WTC11 (cell line): Measurements from ENCODE around the gene CYP2U1. TPM values are rescaled to one million over a fixed set of nuclear protein-coding genes. Genes with fewer than 3 reads are reported as not detected.

Experiments used
- ATAC-seq: fragments of 200-7000 bp; cut with Tn5 transposase; 2 replicates; pipeline ENCODE4 v1.10.0; 2021; ENCODE audit warnings: mild to moderate bottlenecking, moderate library complexity
- CTCF ChIA-PET: fragments of 300-600 bp; sonication (Branson Sonifier 250); formaldehyde crosslinking; loops from one replicate; lab custom pipeline; 2021; ENCODE audit warnings: antibody characterized with exemption; lab: Charles Lee
- POLR2A ChIA-PET: fragments of 350-600 bp; sonication (Branson Sonifier 250); formaldehyde crosslinking; loops from one replicate; lab custom pipeline; 2021; ENCODE audit warnings: antibody characterized with exemption; lab: Charles Lee
- DNase-seq: peaks from one replicate; pipeline ENCODE4 v3.0.0; 2021; ENCODE audit warnings: low spot score
- H3K27ac Mint-ChIP-seq: 2 replicates; pipeline ENCODE4 v1.8.0; 2021; ENCODE audit warnings: mixed read lengths
- H3K27me3 Mint-ChIP-seq: 2 replicates; pipeline ENCODE4 v1.8.0; 2021; ENCODE audit warnings: low read depth, mild to moderate bottlenecking, moderate library complexity, mixed read lengths
- H3K36me3 Mint-ChIP-seq: 2 replicates; pipeline ENCODE4 v1.8.0; 2021; ENCODE audit warnings: mixed read lengths
- H3K4me1 Mint-ChIP-seq: 2 replicates; pipeline ENCODE4 v1.8.0; 2022; ENCODE audit warnings: mixed read lengths
- H3K4me3 Mint-ChIP-seq: 2 replicates; pipeline ENCODE4 v1.8.0; 2021; ENCODE audit warnings: mild to moderate bottlenecking, moderate library complexity, mixed read lengths
- H3K9me3 Mint-ChIP-seq: 2 replicates; pipeline ENCODE4 v1.8.0; 2021; ENCODE audit warnings: mixed read lengths
- ATF1 ChIP-seq: sonication (generic); formaldehyde crosslinking; IDR thresholded peaks from 2 replicates; pipeline ENCODE4 v1.8.1; 2023; ENCODE audit warnings: mild to moderate bottlenecking, moderate library complexity, missing genetic modification reagents
- JAZF1 ChIP-seq: fragments of 250-450 bp; sonication (Bioruptor Pico); IDR thresholded peaks from 2 replicates; pipeline ENCODE4 v1.9.0; 2021; ENCODE audit warnings: moderate library complexity, mild to moderate bottlenecking, inconsistent platforms
- MXD4 ChIP-seq: fragments of 250-450 bp; sonication (Bioruptor Pico); IDR thresholded peaks from 2 replicates; pipeline ENCODE4 v1.8.0; 2021; ENCODE audit warnings: mild to moderate bottlenecking, moderate library complexity, borderline replicate concordance
- NFATC4 ChIP-seq: fragments of 250-450 bp; sonication (Bioruptor Pico); IDR thresholded peaks from 2 replicates; pipeline ENCODE4 v1.9.0; 2021; ENCODE audit warnings: mild to moderate bottlenecking
- NR3C1 ChIP-seq: sonication (generic); formaldehyde crosslinking; conservative IDR thresholded peaks from 2 replicates; pipeline ENCODE4 v1.8.1; 2023; ENCODE audit warnings: low read depth, mild to moderate bottlenecking, missing genetic modification reagents
- OVOL2 ChIP-seq: fragments of 250-450 bp; sonication (Bioruptor Pico); IDR thresholded peaks from 2 replicates; pipeline ENCODE4 v1.9.0; 2021; ENCODE audit warnings: mild to moderate bottlenecking, borderline replicate concordance
- SMAD4 ChIP-seq: sonication (generic); formaldehyde crosslinking; IDR thresholded peaks from 2 replicates; pipeline ENCODE4 v1.8.0; 2022; ENCODE audit warnings: mild to moderate bottlenecking, missing genetic modification reagents
- ZBTB21 ChIP-seq: sonication (generic); formaldehyde crosslinking; IDR thresholded peaks from 2 replicates; pipeline ENCODE4 v1.8.1; 2023; ENCODE audit warnings: mild to moderate bottlenecking, missing genetic modification reagents, borderline replicate concordance
- ZNF317 ChIP-seq: sonication (generic); formaldehyde crosslinking; IDR thresholded peaks from 2 replicates; pipeline ENCODE4 v1.8.1; 2023; ENCODE audit warnings: low read depth, mild to moderate bottlenecking, moderate library complexity, missing genetic modification reagents, borderline replicate concordance
- ZNF416 ChIP-seq: fragments of 250-450 bp; sonication (Bioruptor Pico); IDR thresholded peaks from 2 replicates; pipeline ENCODE4 v1.9.0; 2021; ENCODE audit warnings: mild to moderate bottlenecking, inconsistent platforms
- total RNA-seq: library from RNA; stranded (reverse); gene quantifications from 3 replicates; pipeline ENCODE4 v1.2.3, GENCODE V29; 2021
- TF ChIP-seq, protein P1 (sequence below): sonication (generic); formaldehyde crosslinking; IDR thresholded peaks from 2 replicates; pipeline ENCODE4 v1.8.1; 2023; ENCODE audit warnings: mild to moderate bottlenecking, missing genetic modification reagents, moderate library complexity
- TF ChIP-seq, protein P2 (sequence below): fragments of 250-450 bp; sonication (Bioruptor Pico); IDR thresholded peaks from 2 replicates; pipeline ENCODE4 v2.1.2; 2022; ENCODE audit warnings: mild to moderate bottlenecking, moderate library complexity
- TF ChIP-seq, protein P3 (sequence below): fragments of 250-450 bp; sonication (Bioruptor Pico); IDR thresholded peaks from 2 replicates; pipeline ENCODE4 v1.9.0; 2021; ENCODE audit warnings: mild to moderate bottlenecking
- TF ChIP-seq, protein P4 (sequence below): sonication (generic); formaldehyde crosslinking; IDR thresholded peaks from 2 replicates; pipeline ENCODE4 v1.8.0; 2022; ENCODE audit warnings: mild to moderate bottlenecking, missing genetic modification reagents
- TF ChIP-seq, protein P5 (sequence below): sonication (generic); formaldehyde crosslinking; IDR thresholded peaks from 2 replicates; pipeline ENCODE4 v1.8.0; 2023; ENCODE audit warnings: missing genetic modification reagents

The CYP2U1 gene
- total RNA-seq, 1 experiment from 2014 or later = 2.9 TPM

DNA sequence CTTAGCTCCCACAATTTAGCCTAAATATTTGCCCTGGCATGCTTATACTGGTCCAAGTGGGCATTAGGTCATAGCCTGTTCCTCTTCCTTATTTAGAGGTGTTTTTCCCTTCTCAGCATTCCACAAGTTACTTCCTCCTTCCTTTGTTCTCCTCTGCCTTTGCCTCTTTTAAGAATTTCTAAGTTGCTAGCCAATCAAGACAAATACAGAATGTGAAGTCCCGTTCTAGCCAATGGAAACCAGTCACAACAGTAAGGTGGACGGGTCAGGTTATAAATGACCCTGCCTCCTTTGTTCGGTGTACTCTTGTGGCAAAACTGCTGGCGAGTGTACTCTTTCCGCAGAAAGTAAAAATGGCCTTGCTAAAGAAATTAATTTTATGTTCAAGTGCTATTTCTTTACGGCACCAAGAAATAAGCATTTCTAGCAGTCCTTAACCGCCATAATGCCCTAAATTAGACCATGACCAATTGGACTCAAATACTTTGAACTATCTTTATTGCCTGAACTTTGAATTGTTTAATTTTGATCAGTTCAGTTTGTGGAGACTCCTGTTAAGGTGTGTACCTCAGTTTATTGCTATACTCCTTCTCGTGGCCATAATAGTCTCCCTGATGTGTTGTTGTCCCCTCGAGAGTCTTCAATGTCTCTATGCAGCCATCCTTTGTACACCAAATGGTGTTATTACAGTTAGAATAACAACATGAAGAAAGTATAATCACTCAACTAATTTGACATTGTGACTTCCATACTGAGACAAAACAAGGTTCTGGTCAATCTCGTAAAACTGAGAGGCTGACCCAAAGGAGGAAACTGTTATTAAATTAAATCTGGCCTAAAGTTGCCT, 56.8 kb downstream of the CYP2U1 start:
- CTCF ChIA-PET = interaction anchor here (1.1 kb wide), 1 partner anchor 31 kb away, joined by 3 read pairs; no protein-coding TSS in a partner anchor
- no peak for ATAC-seq
- no peak overlapping the region for H3K4me3 Mint-ChIP-seq
- H3K4me1 Mint-ChIP-seq = peaks cover 26% of the 10 kb centered on the region
- POLR2A ChIA-PET = no interaction called here
- peaks cover 9% of the 10 kb centered on the region for H3K27me3 Mint-ChIP-seq
- no peak for DNase-seq
- TF ChIP-seq, protein P1, sequence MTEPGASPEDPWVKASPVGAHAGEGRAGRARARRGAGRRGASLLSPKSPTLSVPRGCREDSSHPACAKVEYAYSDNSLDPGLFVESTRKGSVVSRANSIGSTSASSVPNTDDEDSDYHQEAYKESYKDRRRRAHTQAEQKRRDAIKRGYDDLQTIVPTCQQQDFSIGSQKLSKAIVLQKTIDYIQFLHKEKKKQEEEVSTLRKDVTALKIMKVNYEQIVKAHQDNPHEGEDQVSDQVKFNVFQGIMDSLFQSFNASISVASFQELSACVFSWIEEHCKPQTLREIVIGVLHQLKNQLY (CRISPR knock-in tag) = no peak
- no peak for TF ChIP-seq OVOL2
- no peak for TF ChIP-seq NR3C1 (CRISPR knock-in tag)
- no peak for TF ChIP-seq ZNF416 (CRISPR knock-in tag)
- TF ChIP-seq JAZF1 (CRISPR knock-in tag) = no peak
- TF ChIP-seq, protein P2, sequence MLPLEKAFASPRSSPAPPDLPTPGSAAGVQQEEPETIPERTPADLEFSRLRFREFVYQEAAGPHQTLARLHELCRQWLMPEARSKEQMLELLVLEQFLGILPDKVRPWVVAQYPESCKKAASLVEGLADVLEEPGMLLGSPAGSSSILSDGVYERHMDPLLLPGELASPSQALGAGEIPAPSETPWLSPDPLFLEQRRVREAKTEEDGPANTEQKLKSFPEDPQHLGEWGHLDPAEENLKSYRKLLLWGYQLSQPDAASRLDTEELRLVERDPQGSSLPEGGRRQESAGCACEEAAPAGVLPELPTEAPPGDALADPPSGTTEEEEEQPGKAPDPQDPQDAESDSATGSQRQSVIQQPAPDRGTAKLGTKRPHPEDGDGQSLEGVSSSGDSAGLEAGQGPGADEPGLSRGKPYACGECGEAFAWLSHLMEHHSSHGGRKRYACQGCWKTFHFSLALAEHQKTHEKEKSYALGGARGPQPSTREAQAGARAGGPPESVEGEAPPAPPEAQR (CRISPR knock-in tag) = no peak
- TF ChIP-seq, protein P3, sequence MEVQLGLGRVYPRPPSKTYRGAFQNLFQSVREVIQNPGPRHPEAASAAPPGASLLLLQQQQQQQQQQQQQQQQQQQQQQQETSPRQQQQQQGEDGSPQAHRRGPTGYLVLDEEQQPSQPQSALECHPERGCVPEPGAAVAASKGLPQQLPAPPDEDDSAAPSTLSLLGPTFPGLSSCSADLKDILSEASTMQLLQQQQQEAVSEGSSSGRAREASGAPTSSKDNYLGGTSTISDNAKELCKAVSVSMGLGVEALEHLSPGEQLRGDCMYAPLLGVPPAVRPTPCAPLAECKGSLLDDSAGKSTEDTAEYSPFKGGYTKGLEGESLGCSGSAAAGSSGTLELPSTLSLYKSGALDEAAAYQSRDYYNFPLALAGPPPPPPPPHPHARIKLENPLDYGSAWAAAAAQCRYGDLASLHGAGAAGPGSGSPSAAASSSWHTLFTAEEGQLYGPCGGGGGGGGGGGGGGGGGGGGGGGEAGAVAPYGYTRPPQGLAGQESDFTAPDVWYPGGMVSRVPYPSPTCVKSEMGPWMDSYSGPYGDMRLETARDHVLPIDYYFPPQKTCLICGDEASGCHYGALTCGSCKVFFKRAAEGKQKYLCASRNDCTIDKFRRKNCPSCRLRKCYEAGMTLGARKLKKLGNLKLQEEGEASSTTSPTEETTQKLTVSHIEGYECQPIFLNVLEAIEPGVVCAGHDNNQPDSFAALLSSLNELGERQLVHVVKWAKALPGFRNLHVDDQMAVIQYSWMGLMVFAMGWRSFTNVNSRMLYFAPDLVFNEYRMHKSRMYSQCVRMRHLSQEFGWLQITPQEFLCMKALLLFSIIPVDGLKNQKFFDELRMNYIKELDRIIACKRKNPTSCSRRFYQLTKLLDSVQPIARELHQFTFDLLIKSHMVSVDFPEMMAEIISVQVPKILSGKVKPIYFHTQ = no peak
- TF ChIP-seq, all 79 proteins: peak for 0
- no peak overlapping the region for H3K27ac Mint-ChIP-seq
- H3K36me3 Mint-ChIP-seq = no peaks in the 10 kb centered on the region
- H3K9me3 Mint-ChIP-seq = no peaks in the 10 kb centered on the region

DNA sequence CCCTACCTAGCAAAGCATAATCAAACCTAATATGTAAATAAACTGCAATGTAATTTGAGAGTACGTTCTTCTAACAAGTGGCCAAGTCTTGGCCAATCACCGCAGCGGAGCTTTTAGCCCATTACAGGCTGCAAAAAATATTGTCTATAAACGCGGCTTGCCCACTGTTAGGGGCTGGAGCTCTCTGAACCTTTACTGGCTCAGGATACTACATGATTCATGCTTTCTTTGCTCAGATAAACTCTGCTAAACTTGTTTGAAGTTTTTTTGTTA, 57.4 kb downstream of the CYP2U1 start:
- Mint-ChIP-seq H3K4me3 (no peak overlapping the region), H3K4me1 (peaks cover 30% of the 10 kb centered on the region), H3K9me3 (no peaks in the 10 kb centered on the region), H3K27me3 (peaks cover 9% of the 10 kb centered on the region), H3K36me3 (no peaks in the 10 kb centered on the region), H3K27ac (no peak overlapping the region)
- ATAC-seq = no peak
- no peak for DNase-seq
- TF ChIP-seq ZNF416 (CRISPR knock-in tag) (no peak), ZBTB21 (CRISPR knock-in tag) (no peak), NFATC4 (CRISPR knock-in tag) (no peak), ATF1 (CRISPR knock-in tag) (no peak), SMAD4 (CRISPR knock-in tag) (no peak), ZNF317 (no peak), MXD4 (CRISPR knock-in tag) (no peak)
- TF ChIP-seq, protein P4, sequence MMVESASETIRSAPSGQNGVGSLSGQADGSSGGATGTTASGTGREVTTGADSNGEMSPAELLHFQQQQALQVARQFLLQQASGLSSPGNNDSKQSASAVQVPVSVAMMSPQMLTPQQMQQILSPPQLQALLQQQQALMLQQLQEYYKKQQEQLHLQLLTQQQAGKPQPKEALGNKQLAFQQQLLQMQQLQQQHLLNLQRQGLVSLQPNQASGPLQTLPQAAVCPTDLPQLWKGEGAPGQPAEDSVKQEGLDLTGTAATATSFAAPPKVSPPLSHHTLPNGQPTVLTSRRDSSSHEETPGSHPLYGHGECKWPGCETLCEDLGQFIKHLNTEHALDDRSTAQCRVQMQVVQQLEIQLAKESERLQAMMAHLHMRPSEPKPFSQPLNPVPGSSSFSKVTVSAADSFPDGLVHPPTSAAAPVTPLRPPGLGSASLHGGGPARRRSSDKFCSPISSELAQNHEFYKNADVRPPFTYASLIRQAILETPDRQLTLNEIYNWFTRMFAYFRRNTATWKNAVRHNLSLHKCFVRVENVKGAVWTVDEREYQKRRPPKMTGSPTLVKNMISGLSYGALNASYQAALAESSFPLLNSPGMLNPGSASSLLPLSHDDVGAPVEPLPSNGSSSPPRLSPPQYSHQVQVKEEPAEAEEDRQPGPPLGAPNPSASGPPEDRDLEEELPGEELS (CRISPR knock-in tag) = no peak
- TF ChIP-seq, protein P5, sequence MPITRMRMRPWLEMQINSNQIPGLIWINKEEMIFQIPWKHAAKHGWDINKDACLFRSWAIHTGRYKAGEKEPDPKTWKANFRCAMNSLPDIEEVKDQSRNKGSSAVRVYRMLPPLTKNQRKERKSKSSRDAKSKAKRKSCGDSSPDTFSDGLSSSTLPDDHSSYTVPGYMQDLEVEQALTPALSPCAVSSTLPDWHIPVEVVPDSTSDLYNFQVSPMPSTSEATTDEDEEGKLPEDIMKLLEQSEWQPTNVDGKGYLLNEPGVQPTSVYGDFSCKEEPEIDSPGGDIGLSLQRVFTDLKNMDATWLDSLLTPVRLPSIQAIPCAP (CRISPR knock-in tag) = no peak
- ChIA-PET POLR2A (no interaction called here), CTCF (interaction anchor here (1.1 kb wide), 1 partner anchor 30 kb away, joined by 3 read pairs; no protein-coding TSS in a partner anchor)
